H1 (cell line): ENCODE measurements around the gene ANKRD27.

Experiments
- CBX8 ChIP-seq: fragments of 300-800, 300-1000 bp; sonication (generic); IDR thresholded peaks from 2 replicates; pipeline ENCODE4 v1.7.1; 2016; ENCODE audit warnings: low read depth, low read length, borderline replicate concordance
- CEBPB ChIP-seq: IDR thresholded peaks from 2 replicates; pipeline ENCODE4 v1.6.1; 2012; ENCODE audit warnings: low read depth, low read length
- E2F6 ChIP-seq: IDR thresholded peaks from 2 replicates; pipeline ENCODE4 v1.6.1; 2012; ENCODE audit warnings: inconsistent platforms
- EP300 ChIP-seq, 2 experiments: IDR thresholded peaks; 1 replicate in 1 of 2; 2 replicates in 1 of 2; pipeline ENCODE4 v1.6.1; 2011 to 2012; ENCODE audit warnings: low read depth in 2 of 2, low read length in 2 of 2, mild to moderate bottlenecking in 2 of 2, borderline replicate concordance in 1 of 2, inconsistent platforms in 1 of 2, moderate library complexity in 1 of 2
- MAFK ChIP-seq: IDR thresholded peaks from 2 replicates; pipeline ENCODE4 v1.6.1; 2012; ENCODE audit warnings: low read depth, mild to moderate bottlenecking, improper control_type of control experiment, low read length
- RFX5 ChIP-seq: IDR thresholded peaks from 2 replicates; pipeline ENCODE4 v1.6.1; 2011; ENCODE audit warnings: low read depth, low read length, improper control_type of control experiment, borderline replicate concordance
- TF ChIP-seq, protein P1 (sequence below), 3 experiments: IDR thresholded peaks; 1 replicate in 2 of 3; 2 replicates in 1 of 3; pipeline versions ENCODE4 v1.5.1 to v1.6.1; 2011; ENCODE audit warnings: low read length in 3 of 3, mild to moderate bottlenecking in 3 of 3, inconsistent platforms in 2 of 3, low read depth in 1 of 3, moderate library complexity in 1 of 3; ENCODE audit not compliant: insufficient read depth in 1 of 3; ENCODE audit errors: control extremely low read depth in 1 of 3

- TF ChIP-seq MAFK: no peak
- TF ChIP-seq, protein P1, sequence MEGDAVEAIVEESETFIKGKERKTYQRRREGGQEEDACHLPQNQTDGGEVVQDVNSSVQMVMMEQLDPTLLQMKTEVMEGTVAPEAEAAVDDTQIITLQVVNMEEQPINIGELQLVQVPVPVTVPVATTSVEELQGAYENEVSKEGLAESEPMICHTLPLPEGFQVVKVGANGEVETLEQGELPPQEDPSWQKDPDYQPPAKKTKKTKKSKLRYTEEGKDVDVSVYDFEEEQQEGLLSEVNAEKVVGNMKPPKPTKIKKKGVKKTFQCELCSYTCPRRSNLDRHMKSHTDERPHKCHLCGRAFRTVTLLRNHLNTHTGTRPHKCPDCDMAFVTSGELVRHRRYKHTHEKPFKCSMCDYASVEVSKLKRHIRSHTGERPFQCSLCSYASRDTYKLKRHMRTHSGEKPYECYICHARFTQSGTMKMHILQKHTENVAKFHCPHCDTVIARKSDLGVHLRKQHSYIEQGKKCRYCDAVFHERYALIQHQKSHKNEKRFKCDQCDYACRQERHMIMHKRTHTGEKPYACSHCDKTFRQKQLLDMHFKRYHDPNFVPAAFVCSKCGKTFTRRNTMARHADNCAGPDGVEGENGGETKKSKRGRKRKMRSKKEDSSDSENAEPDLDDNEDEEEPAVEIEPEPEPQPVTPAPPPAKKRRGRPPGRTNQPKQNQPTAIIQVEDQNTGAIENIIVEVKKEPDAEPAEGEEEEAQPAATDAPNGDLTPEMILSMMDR (IDR thresholded peaks at IDR 0.05; ENCODE audit: control extremely low read depth in 1 of 3, insufficient read depth in 1 of 3, low read depth in 1 of 3, low read length in 3 of 3): no peak
- TF ChIP-seq CEBPB: no peak
- TF ChIP-seq RFX5: no peak
- TF ChIP-seq EP300 (IDR thresholded peaks at IDR 0.05; ENCODE audit: borderline replicate concordance in 1 of 2, low read depth in 2 of 2, low read length in 2 of 2): no peak
- TF ChIP-seq CBX8: no peak
- TF ChIP-seq E2F6: no peak
Measured at GRCh38 chr19:32682317-32682716, 7.3 kb upstream of the ANKRD27 start.
